Measurements from ENCODE around the gene ZC2HC1C. TPM values are rescaled to one million over a fixed set of nuclear protein-coding genes. Genes with fewer than 3 reads are reported as not detected.

ZC2HC1C gene
- total and polyA plus RNA-seq, 10 of the 15 experiments (the other 5 are each of a cell fraction or from before 2014, with no cell fraction given), result 0.92 to 3.7 (median 1.6) TPM

DNA sequence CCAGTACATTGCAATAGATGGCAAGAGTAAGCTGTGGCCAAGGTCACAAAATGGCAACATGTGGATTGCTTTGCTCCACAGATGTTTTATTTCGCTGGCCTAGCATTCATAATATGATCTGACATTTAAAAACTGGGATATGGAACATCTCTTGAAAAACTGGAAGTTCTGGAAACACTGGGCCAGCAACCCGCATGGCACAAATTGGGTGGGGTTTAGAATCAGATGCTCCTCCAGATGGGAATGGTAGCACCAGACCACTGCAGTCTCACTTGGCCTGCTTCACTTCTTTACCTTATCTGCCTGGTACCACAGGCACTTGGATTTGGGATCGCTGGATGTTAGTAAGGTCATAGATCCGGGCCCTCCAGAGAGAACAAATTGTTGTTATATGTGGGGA lies 10.1 kb downstream of the ZC2HC1C start:
- H3K4me1 ChIP-seq (ENCODE audit: control insufficient read depth, insufficient read depth, low read length), result no peaks in the 10 kb centered on the region
- peaks cover 1 to 19% of the 10 kb centered on the region in 2 experiments; a peak in 3 of 4 replicates for H3K36me3 ChIP-seq (ENCODE audit: control insufficient read depth in 2 of 2, insufficient read depth in 2 of 2, low read length in 1 of 2)
- H3K4me3 ChIP-seq, result no peak overlapping the region
- H3K9ac ChIP-seq (ENCODE audit: control insufficient read depth, insufficient read depth, low read length), result no peak overlapping the region
- DNase-seq (ENCODE audit: low read depth, low spot score) (no peak), ATAC-seq (no peak), FAIRE-seq (no peak)
- H2AFZ ChIP-seq (ENCODE audit: control insufficient read depth, low read depth, low read length), result no peak overlapping the region
- H3K27ac ChIP-seq (ENCODE audit: control insufficient read depth, insufficient read depth), result no peak overlapping the region
- no peaks in the 10 kb centered on the region for H3K27me3 ChIP-seq (replicated peaks in 1 of 2; ENCODE audit: control insufficient read depth in 2 of 2, insufficient read depth in 2 of 2, low read length in 1 of 2)
- 47% methylated on average over 4 of the region's 4 CpGs for WGBS (ENCODE audit: insufficient coverage, insufficient replicate concordance, low lambda C conversion rate, missing lambda C conversion rate)
- no peaks in the 10 kb centered on the region for H3K79me2 ChIP-seq (ENCODE audit: control insufficient read depth, insufficient read depth, low read length)
- no peaks in the 10 kb centered on the region for H4K20me1 ChIP-seq (ENCODE audit: control insufficient read depth, insufficient read depth)
- BruUV-seq (replicated peaks), result no TSS peak
- POLR2A ChIA-PET, result interaction anchor here (0.6 kb wide), 1 partner anchor 259 kb away, joined by 4 read pairs; no protein-coding TSS in a partner anchor
- intact Hi-C loops (cut with micrococcal nuclease; ENCODE audit: unreplicated experiment), result no loop called here
- H3K4me2 ChIP-seq (ENCODE audit: control insufficient read depth, insufficient read depth), result no peak overlapping the region
- TF ChIP-seq ZNF274 (IDR thresholded peaks at IDR 0.05; ENCODE audit: insufficient read depth, insufficient read length), result no peak
- no peak for TF ChIP-seq CHD2 (IDR thresholded peaks at IDR 0.05; ENCODE audit: borderline replicate concordance, low read depth, low read length)
- no peak for TF ChIP-seq NFXL1 (IDR thresholded peaks at IDR 0.05; ENCODE audit: borderline replicate concordance)
- CTCF ChIA-PET, result interaction anchor here (0.6 to 2.6 kb wide), 6 partner anchors 9 to 478 kb away, joined by 3 to 7 read pairs (median 3); no protein-coding TSS in a partner anchor
- in situ Hi-C loops (cut with MboI), result no loop called here
- SMC1A ChIA-PET (ENCODE audit: uncharacterized antibody, unreplicated experiment), result interaction anchor here (0.6 to 2.0 kb wide), 2 partner anchors 9 to 30 kb away, joined by 3 to 5 read pairs; no protein-coding TSS in a partner anchor
- H3K9me3 ChIP-seq (replicated peaks; ENCODE audit: control insufficient read depth, insufficient read depth, low read length), result no peaks in the 10 kb centered on the region
- RAD21 ChIA-PET (ENCODE audit: unreplicated experiment), result interaction anchor here (0.6 kb wide), 1 partner anchor 15 kb away, joined by 3 read pairs; the partner anchor contains the start of gene ACYP1

DNA sequence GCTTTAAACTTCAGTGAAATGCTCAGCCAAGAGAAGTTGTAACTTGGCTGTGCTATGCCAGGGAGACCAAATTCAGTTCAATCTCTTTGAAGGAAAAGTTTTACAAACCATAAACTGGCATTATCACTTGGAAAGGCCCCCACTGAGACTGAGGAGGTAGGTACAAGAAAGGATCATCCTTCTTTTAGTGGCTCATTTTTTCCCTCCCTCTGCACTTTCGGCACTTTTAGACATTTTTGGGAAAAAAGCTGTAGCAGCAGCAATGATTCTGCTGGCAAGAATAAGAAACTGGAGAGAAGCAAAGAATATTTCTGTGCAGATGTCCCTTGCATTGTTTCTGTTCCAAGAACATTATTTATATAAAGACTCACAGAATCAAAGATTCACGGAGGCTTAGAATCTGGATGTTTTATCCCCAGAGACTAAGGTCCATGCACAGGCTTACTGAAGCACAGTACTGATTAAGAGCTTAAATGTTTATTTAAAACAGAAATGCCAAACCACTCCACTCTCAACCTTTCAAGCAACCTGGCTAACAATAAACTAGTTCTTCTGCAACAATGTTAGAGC lies 12.3 kb downstream of the ZC2HC1C start:
- no peak overlapping the region for H3K9ac ChIP-seq (ENCODE audit: control insufficient read depth, insufficient read depth, low read length)
- SMC1A ChIA-PET (ENCODE audit: uncharacterized antibody, unreplicated experiment), result interaction anchor here (0.6 kb wide), 2 partner anchors 290 to 683 kb away, joined by 3 read pairs; no protein-coding TSS in a partner anchor
- H3K4me3 ChIP-seq, result no peak overlapping the region
- POLR2A ChIA-PET, result no interaction called here
- RAD21 ChIA-PET (ENCODE audit: unreplicated experiment), result interaction anchor here (1.2 kb wide), 1 partner anchor 220 kb away, joined by 3 read pairs; no protein-coding TSS in a partner anchor
- intact Hi-C loops (cut with micrococcal nuclease; ENCODE audit: unreplicated experiment), result no loop called here
- BruUV-seq (replicated peaks), result no TSS peak
- DNase-seq (ENCODE audit: low read depth, low spot score), result no peak
- no peaks in the 10 kb centered on the region for H3K4me1 ChIP-seq (ENCODE audit: control insufficient read depth, insufficient read depth, low read length)
- no peak overlapping the region for H3K4me2 ChIP-seq (ENCODE audit: control insufficient read depth, insufficient read depth)
- in situ Hi-C loops (cut with MboI), result no loop called here
- no peak for FAIRE-seq
- CTCF ChIA-PET, result interaction anchor here (0.8 to 2.3 kb wide), 2 partner anchors 210 to 221 kb away, joined by 3 to 6 read pairs; no protein-coding TSS in a partner anchor
- WGBS (ENCODE audit: insufficient coverage, insufficient replicate concordance, low lambda C conversion rate, missing lambda C conversion rate), result 92% methylated on average over 2 of the region's 2 CpGs
- ATAC-seq, result no peak
- no peaks in the 10 kb centered on the region for H4K20me1 ChIP-seq (ENCODE audit: control insufficient read depth, insufficient read depth)
- no peak overlapping the region for H3K27ac ChIP-seq (ENCODE audit: control insufficient read depth, insufficient read depth)
- no peak for TF ChIP-seq SUPT20H (IDR thresholded peaks at IDR 0.05; ENCODE audit: borderline replicate concordance, control insufficient read depth, low read depth, low read length)
- no peaks in the 10 kb centered on the region for H3K9me3 ChIP-seq (replicated peaks; ENCODE audit: control insufficient read depth, insufficient read depth, low read length)
- no peak overlapping the region for H2AFZ ChIP-seq (ENCODE audit: control insufficient read depth, low read depth, low read length)
- no peaks in the 10 kb centered on the region for H3K79me2 ChIP-seq (ENCODE audit: control insufficient read depth, insufficient read depth, low read length)
- peaks cover 4 to 21% of the 10 kb centered on the region in 2 experiments; a peak in 3 of 4 replicates for H3K36me3 ChIP-seq (ENCODE audit: control insufficient read depth in 2 of 2, insufficient read depth in 2 of 2, low read length in 1 of 2)
- no peaks in the 10 kb centered on the region for H3K27me3 ChIP-seq (replicated peaks in 1 of 2; ENCODE audit: control insufficient read depth in 2 of 2, insufficient read depth in 2 of 2, low read length in 1 of 2)

Measured in GM12878 (cell line).